ENCODE data around the gene SLC7A9.
"Not testable (repeated sequence)": the region's sequence is repeated elsewhere in the genome, so short reads cannot be mapped to it uniquely, and the experiment has no call there.

Gene SLC7A9

DNA sequence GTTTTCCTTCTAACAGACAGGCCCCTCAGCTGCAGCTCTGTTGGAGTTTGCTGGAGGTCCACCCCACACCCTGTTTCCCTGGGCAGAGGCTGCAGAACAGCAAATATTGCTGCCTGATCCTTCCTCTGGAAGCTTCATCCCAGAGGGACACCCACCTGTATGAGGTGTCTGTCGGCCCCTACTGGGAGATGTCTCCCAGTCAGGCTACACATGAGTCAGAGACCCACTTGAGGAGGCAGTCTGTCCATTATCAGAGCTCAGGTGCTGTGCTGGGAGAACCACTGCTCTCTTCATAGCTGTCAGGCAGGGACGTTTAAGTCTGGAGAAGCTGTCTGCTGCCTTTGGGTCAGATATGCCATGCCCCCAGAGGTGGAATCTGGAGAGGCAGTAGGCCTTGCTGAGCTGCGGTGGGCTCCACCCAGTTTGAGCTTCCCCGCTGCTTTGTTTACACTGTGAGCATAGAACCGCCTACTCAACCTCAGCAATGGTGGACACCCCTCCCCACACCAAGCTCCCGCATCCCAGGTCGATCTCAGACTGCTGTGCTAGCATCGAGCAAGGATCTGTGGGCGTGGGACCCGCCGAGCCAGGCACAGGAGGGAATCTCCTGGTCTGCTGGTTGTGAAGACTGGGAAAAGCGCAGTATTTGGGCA is 82.3 kb downstream of the SLC7A9 start:
- DNase-seq: not testable (repeated sequence)

GRCh38 chr19:32782089-32782488 is 87.5 kb downstream of the SLC7A9 start:
- DNase-seq: not testable (repeated sequence)

- DNase-seq: no peak
Observed at GRCh38 chr19:32781280-32781679, 88.3 kb downstream of the SLC7A9 start.

All from femur (tissue), 1 donor.